ENCODE results near the gene PODXL2.
"Not testable (repeated sequence)": the region's sequence is repeated elsewhere in the genome, so short reads cannot be mapped to it uniquely, and the experiment has no call there.

The PODXL2 gene

DNA sequence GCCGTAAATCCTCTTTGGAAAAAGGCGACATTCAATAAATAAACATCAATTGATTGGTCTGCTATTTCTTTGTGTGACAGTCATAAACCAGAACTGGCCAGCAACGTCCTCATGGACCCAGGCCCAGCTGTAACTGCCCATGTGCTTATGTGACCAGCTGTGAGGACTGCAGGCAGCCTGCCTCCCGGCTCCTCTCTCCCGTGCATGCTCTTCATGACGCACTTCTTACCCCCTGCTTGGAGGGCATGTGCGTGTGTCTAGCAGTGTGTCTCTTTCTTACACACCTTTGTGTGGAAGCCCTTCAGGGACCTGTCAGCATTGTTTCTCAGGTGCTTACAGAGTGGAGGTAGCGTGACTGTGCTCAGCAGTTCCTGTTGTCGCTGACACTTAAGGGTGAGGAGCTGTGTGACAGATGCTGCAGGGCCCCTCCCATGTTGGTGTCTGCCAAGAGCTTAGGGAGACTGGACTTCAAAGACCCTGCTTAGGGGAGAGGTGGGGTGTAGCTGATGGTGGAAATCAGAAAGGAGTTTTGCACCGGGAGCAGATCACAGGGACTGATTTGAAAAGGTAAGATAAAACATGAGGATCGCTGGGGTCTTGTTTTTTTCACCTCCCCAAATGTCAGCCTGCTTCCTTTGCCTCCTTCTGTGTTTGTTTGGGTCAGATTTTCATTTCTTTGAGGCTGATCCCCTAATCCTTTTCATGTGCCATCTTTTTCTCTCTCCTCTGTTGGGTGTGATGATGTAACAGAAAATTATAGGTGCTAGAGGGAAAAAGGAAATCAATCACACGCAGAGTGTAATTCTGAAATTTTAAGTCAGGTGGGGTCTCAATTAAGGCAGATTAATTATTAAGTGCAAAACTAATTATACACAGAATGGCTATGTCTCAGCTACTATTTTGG, 2.1 kb downstream of the PODXL2 start:
- no peak for DNase-seq

GRCh38 chr3:127632035-127632820, 3.2 kb downstream of the PODXL2 start:
- no peak for DNase-seq

DNA sequence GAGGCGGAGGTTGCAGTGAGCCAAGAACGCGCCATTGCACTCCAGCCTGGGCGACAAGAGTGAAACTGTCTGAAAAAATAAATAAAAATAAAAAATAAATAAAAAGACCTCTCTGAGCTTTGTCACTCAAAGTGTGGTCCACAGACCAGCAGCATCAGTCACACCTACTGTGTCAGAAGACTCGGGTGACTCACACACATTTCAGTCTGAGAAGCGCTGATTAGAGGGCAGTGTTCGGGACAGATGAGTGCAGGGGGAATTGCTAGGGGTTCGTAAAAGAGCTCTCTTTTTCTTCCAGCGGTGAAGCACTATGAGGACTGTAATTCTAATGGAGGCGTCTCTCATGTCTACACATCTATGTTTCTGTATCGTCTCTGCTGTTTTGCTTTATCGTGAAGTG, 5.7 kb downstream of the PODXL2 start:
- no peak for DNase-seq

GRCh38 chr3:127637546-127637945, 8.6 kb downstream of the PODXL2 start:
- DNase-seq: no peak

DNA sequence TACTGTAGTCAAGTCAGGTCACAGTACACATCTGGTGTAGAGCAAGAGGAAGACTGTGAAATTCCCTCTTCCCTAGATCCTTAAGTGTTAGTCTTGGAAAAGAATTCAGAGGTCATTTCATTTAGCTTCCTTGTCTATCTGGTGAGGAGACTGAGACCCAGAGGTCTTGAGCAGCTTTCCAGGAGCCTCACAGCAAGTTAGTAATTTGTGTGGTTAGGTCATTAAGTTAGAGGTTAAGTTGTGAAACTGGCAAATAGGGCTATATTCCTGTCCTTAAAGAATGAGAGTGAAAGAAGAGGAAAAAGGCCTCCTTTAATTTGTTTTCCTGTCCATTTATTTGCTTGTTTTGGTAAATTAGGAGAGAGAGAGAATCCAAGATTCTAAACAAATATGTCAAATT, 9.0 kb downstream of the PODXL2 start:
- no peak for DNase-seq

DNA sequence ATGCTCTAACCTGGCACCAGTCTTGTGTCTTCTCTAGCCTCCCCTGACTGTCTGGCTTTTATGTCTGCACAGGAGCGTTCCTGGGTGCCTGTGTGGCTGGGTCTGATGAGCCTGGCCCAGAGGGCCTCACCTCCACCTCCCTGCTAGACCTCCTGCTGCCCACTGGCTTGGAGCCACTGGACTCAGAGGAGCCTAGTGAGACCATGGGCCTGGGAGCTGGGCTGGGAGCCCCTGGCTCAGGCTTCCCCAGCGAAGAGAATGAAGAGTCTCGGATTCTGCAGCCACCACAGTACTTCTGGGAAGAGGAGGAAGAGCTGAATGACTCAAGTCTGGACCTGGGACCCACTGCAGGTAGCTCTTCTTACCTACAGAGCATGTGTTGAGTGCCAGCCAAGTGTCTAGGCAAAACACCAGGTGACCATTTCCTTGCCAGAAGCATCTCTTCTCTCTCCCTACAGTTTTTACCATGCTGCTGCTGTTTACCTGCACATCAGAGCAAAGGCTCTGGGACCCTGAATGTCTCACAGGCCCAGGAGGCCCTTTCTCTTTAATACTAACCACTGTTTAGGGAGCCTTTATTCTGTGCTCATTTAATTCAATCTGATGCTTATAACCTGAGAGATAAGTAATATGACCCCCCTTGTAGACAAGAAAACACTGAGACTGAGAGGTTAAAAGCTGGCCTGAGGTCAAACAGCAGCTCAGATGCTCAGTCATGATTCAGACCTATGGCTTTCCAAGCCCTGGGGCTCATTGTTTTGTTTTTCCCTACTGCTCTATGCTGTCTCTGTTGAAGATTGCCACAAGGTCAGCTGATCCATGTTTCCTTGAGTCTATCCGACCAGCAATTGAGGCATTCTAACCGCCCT, 10.4 kb downstream of the PODXL2 start:
- DNase-seq: no peak

DNA sequence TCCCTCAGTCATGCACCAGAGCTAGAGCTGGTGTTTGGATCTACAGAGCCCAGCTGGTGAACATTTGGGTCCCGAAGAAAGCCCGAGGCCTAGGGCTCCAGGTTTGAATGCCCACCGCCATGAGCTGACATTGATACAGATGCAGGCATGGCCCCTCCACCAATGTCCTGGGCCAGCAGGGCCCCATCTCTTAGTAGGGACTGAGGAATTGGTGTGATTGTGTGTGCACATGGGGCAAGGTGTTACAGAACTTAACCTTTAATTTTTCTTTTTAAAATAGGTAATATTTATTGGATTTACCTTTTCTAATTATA, 11.0 kb downstream of the PODXL2 start:
- no peak for DNase-seq

GRCh38 chr3:127644641-127645370, 15.8 kb downstream of the PODXL2 start:
- DNase-seq: no peak

- no peak for DNase-seq
Observed at GRCh38 chr3:127645371-127646015, 16.5 kb downstream of the PODXL2 start.

DNA sequence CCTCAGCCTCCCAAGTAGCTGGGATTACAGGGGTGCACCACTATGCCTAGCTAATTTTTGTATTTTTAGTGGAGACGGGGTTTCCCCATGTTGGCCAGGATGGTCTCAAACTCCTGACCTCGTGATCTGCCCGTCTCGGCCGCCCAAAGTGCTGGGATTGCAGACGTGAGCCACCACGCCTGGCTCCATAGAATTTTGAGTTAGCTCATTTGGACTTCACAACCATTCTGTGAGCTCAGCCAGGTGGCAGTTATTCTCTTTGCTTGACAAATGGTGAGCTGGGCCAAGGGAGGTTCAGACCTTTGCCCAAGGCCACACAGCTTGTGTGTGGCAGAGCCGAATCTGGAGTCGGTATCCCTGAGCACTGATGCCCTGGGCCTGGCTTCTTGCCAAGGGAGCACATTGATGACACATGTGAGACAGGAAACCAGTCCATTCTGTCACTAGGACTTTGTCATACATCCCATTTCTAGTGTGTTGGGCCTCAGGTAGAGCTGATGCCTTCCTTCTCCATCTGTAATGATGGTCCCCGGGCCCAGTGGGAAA, 17.6 kb downstream of the PODXL2 start:
- no peak for DNase-seq

- no peak for DNase-seq
Observed at GRCh38 chr3:127647166-127647844, 18.3 kb downstream of the PODXL2 start.

- no peak for DNase-seq
Observed at GRCh38 chr3:127647845-127648204, 18.8 kb downstream of the PODXL2 start.

DNA sequence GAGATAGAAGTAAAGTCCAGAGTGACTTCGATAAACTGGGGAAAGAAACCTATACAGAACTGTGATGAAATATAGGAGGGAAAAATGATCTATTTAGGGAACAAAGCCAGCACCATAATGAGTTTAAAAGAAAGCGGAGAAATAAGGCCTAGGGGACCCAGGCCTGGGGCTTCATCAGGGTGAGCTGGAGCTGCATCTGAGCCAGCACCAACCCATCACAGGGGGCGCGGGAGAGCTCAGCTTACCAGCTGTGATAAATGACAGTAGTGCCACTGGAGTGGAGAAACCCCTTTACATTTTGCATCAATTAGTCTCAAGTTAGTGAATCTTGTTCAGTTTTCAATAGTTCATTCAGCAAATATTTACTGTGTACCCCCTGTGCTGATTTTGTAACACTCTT, 21.3 kb downstream of the PODXL2 start:
- no peak for DNase-seq

DNA sequence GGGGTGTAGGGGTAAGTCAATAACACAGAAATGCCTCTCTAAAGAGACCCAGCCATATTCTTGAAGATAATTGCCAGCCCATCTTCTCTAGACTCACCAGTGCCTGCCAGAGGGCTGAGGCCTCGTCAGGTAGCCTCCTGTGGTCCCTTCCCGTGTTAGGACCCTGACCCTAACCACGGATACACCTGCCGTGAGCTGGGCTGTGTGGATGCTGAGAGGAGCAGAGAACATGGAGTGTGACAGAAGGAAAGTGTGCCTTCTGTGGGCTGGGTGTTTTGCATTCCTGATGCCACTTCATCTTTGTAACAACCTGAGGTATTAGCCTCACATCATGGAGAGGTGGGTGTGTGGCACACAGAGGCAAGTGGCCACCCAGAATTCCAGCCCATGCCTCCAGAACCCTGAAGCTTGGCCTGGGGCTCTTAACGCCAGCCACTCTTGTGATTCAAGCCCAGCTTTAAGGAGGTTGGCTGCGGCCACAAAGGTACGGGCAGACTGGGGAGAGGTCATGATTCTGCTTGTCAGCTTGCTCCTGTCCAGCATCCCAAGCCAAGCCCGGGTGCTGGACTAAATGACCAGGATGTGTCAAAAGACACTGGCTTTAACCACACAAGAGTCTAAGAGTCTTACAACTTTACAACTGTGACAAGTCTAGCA, 22.7 kb downstream of the PODXL2 start:
- no peak for DNase-seq

DNA sequence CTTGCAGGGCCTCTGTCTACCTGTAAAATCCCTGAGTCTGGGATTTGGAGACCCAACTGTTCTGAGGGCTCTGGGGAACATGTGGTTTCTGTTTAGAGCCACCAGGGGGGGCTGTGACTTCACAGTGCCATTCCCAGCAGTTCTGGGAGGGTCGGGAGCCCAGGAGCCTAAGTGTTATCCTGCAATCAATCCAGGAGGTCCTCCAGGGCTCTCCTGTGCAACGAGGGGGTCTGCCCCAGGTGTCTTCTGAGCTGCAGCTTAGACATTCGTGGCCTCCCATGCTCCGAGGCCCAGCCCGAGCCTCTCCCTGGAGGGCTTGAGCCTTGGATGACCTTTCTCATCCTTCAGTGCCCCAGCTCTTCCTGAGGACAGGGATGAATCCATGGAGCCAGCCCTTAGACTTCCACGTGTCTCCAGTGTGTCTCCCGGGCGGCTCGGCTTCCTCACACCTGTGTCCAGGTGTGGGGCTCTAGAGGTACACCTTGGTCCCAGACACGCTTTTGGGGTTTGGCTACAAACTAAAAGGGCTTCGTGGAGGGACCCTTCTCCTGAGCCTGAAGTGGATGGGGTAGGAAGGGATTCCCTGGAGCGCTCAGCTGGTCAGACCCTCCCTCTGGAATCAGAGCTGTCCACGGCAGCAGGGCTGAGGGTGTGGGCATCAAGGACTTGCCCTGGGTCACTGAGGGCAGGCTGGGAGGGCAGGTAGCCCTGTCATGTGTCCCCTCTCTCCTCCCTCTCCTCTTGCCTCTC, 23.4 kb downstream of the PODXL2 start:
- DNase-seq: no peak

GRCh38 chr3:127654374-127654773, 25.4 kb downstream of the PODXL2 start:
- DNase-seq: no peak

- DNase-seq: not testable (repeated sequence)
Observed at GRCh38 chr3:127654993-127655392, 26.0 kb downstream of the PODXL2 start.

- DNase-seq: no peak
Observed at GRCh38 chr3:127655641-127656040, 26.7 kb downstream of the PODXL2 start.

GRCh38 chr3:127656906-127657305, 27.9 kb downstream of the PODXL2 start:
- DNase-seq: no peak

- no peak for DNase-seq
Observed at GRCh38 chr3:127658234-127658633, 29.2 kb downstream of the PODXL2 start.
